Mesendoderm (in vitro differentiated cells): ENCODE results near the gene VOPP1.

Source experiments
- DNase-seq: peaks from one replicate; pipeline ENCODE4 v3.0.0; 2013
- H2AK5ac ChIP-seq: 2 replicates; pipeline ENCODE4 v1.6.1; 2013; ENCODE audit warnings: low read length, inconsistent platforms
- H2BK120ac ChIP-seq: 2 replicates; pipeline ENCODE4 v1.6.1; 2013; ENCODE audit warnings: low read depth, mild to moderate bottlenecking, low read length, moderate library complexity, mixed read lengths
- H2BK15ac ChIP-seq: replicated peaks from 2 replicates; pipeline ENCODE4 v1.6.1; 2013; ENCODE audit warnings: low read depth, mild to moderate bottlenecking, moderate library complexity
- H2BK5ac ChIP-seq: 2 replicates; pipeline ENCODE4 v1.6.1; 2013; ENCODE audit warnings: low read length, inconsistent platforms
- H3K18ac ChIP-seq: 2 replicates; pipeline ENCODE4 v1.6.1; 2013; ENCODE audit warnings: mild to moderate bottlenecking, low read length, mixed read lengths
- H3K23ac ChIP-seq: one replicate; pipeline ENCODE4 v1.6.1; 2013; ENCODE audit warnings: low read length
- H3K27ac ChIP-seq: 2 replicates; pipeline ENCODE4 v1.5.1; 2013; ENCODE audit warnings: low read depth, mild to moderate bottlenecking, inconsistent platforms, low read length, moderate library complexity
- H3K27me3 ChIP-seq: 2 replicates; pipeline ENCODE4 v1.6.1; 2013; ENCODE audit warnings: low read length, control low read depth, mild to moderate bottlenecking, inconsistent platforms; ENCODE audit not compliant: insufficient read depth, poor library complexity
- H3K36me3 ChIP-seq: 2 replicates; pipeline ENCODE4 v1.6.1; 2013; ENCODE audit warnings: low read length, inconsistent platforms; ENCODE audit not compliant: control insufficient read depth, insufficient read depth
- H3K4ac ChIP-seq: one replicate; pipeline ENCODE4 v1.6.1; 2013; ENCODE audit warnings: low read depth, mild to moderate bottlenecking, low read length, moderate library complexity
- H3K4me1 ChIP-seq: 2 replicates; pipeline ENCODE4 v1.6.1; 2013; ENCODE audit warnings: low read depth, low read length, inconsistent platforms; ENCODE audit not compliant: control insufficient read depth
- H3K4me2 ChIP-seq: 2 replicates; pipeline ENCODE4 v1.6.1; 2013; ENCODE audit warnings: low read length
- H3K4me3 ChIP-seq: 2 replicates; pipeline ENCODE4 v1.5.1; 2013; ENCODE audit warnings: mild to moderate bottlenecking, low read length
- H3K56ac ChIP-seq: one replicate; pipeline ENCODE4 v1.6.1; 2013; ENCODE audit warnings: low read length
- H3K79me1 ChIP-seq: 2 replicates; pipeline ENCODE4 v1.6.1; 2013; ENCODE audit warnings: low read length, inconsistent platforms
- H3K79me2 ChIP-seq: 2 replicates; pipeline ENCODE4 v1.6.1; 2013; ENCODE audit warnings: mild to moderate bottlenecking, low read length; ENCODE audit not compliant: control insufficient read depth, insufficient read depth
- H3K9ac ChIP-seq: 2 replicates; pipeline ENCODE4 v1.6.1; 2013; ENCODE audit warnings: low read length, inconsistent platforms
- H4K5ac ChIP-seq: one replicate; pipeline ENCODE4 v1.6.1; 2013; ENCODE audit warnings: low read length
- H4K8ac ChIP-seq: one replicate; pipeline ENCODE4 v1.6.1; 2013; ENCODE audit warnings: low read depth, mild to moderate bottlenecking, control low read depth, low read length, moderate library complexity
- WGBS: extraction: QIAGEN DNeasy Blood & Tissue Kit; methylation state at CpG from one replicate; pipeline ENCODE4 v1.1.7; 2013; ENCODE audit warnings: low lambda C conversion rate, missing lambda C conversion rate; ENCODE audit not compliant: insufficient coverage; ENCODE audit errors: extremely low coverage; 5-methylcytosine and 5-hydroxymethylcytosine counted together

The VOPP1 gene

GRCh38 chr7:55449205-55449991 is 122.9 kb downstream of the VOPP1 start:
- Histone ChIP-seq H4K5ac (no peak overlapping the region), H3K4me1 (no peaks in the 10 kb centered on the region), H2BK120ac (no peak overlapping the region), H3K4me2 (no peak overlapping the region), H3K79me2 (no peaks in the 10 kb centered on the region), H3K4ac (no peak overlapping the region), H2BK5ac (no peak overlapping the region), H3K27me3 (no peaks in the 10 kb centered on the region), H3K9ac (no peak overlapping the region), H3K79me1 (no peaks in the 10 kb centered on the region), H3K56ac (no peak overlapping the region), H3K18ac (no peak overlapping the region), H2BK15ac (no peak overlapping the region), H3K27ac (no peak overlapping the region), H4K8ac (no peak overlapping the region), H3K23ac (no peak overlapping the region), H2AK5ac (no peak overlapping the region), H3K4me3 (no peak overlapping the region), H3K36me3 (no peaks in the 10 kb centered on the region)
- no CpG with 5 or more reads among the region's 56 CpGs for whole genome bisulfite sequencing
- no peak for DNase-seq

GRCh38 chr7:55448526-55448925 is 123.8 kb downstream of the VOPP1 start:
- no peaks in the 10 kb centered on the region for H3K79me2 ChIP-seq
- no peaks in the 10 kb centered on the region for H3K4me1 ChIP-seq
- no peak overlapping the region for H3K23ac ChIP-seq
- WGBS = no CpG with 5 or more reads among the region's 22 CpGs
- H2BK120ac ChIP-seq = no peak overlapping the region
- no peak overlapping the region for H3K4ac ChIP-seq
- H3K36me3 ChIP-seq = no peaks in the 10 kb centered on the region
- no peaks in the 10 kb centered on the region for H3K79me1 ChIP-seq
- no peak overlapping the region for H2BK15ac ChIP-seq
- no peak overlapping the region for H3K18ac ChIP-seq
- H4K5ac ChIP-seq = no peak overlapping the region
- DNase-seq = no peak
- no peak overlapping the region for H2AK5ac ChIP-seq
- H3K56ac ChIP-seq = no peak overlapping the region
- H3K4me3 ChIP-seq = no peak overlapping the region
- H2BK5ac ChIP-seq = no peak overlapping the region
- peak overlapping the region; percentile 28 for H4K8ac ChIP-seq
- H3K4me2 ChIP-seq = no peak overlapping the region
- H3K27me3 ChIP-seq = no peaks in the 10 kb centered on the region
- H3K9ac ChIP-seq = no peak overlapping the region
- no peak overlapping the region for H3K27ac ChIP-seq

- Histone ChIP-seq H2AK5ac (no peak overlapping the region), H3K36me3 (no peaks in the 10 kb centered on the region), H3K9ac (no peak overlapping the region), H3K79me2 (no peaks in the 10 kb centered on the region), H3K27ac (no peak overlapping the region), H2BK5ac (no peak overlapping the region), H3K56ac (no peak overlapping the region), H4K8ac (no peak overlapping the region), H3K79me1 (no peaks in the 10 kb centered on the region), H2BK15ac (no peak overlapping the region), H3K4ac (no peak overlapping the region), H3K4me1 (no peaks in the 10 kb centered on the region), H2BK120ac (no peak overlapping the region), H3K23ac (no peak overlapping the region), H4K5ac (no peak overlapping the region), H3K4me2 (no peak overlapping the region), H3K18ac (no peak overlapping the region), H3K4me3 (no peak overlapping the region), H3K27me3 (no peaks in the 10 kb centered on the region)
- DNase-seq = no peak
- no CpG with 5 or more reads among the region's 1 CpG for WGBS
These were observed 127.5 kb downstream of the VOPP1 start for GRCh38 chr7:55444786-55445185.

GRCh38 chr7:55441774-55442522 is 130.4 kb downstream of the VOPP1 start:
- Histone ChIP-seq H3K9ac (no peak overlapping the region), H3K4me2 (no peak overlapping the region), H2BK15ac (no peak overlapping the region), H2BK120ac (no peak overlapping the region), H3K27ac (no peak overlapping the region), H3K79me1 (no peaks in the 10 kb centered on the region), H3K23ac (no peak overlapping the region), H4K5ac (no peak overlapping the region), H3K56ac (no peak overlapping the region), H3K4me1 (no peaks in the 10 kb centered on the region), H4K8ac (no peak overlapping the region), H3K4me3 (no peak overlapping the region), H3K27me3 (no peaks in the 10 kb centered on the region), H3K79me2 (no peaks in the 10 kb centered on the region), H3K36me3 (no peaks in the 10 kb centered on the region), H2AK5ac (no peak overlapping the region), H3K18ac (no peak overlapping the region), H2BK5ac (no peak overlapping the region), H3K4ac (no peak overlapping the region)
- WGBS = no CpG with 5 or more reads among the region's 7 CpGs
- DNase-seq = no peak

- H3K18ac ChIP-seq = no peak overlapping the region
- H3K23ac ChIP-seq = no peak overlapping the region
- H3K4me3 ChIP-seq = no peak overlapping the region
- H3K9ac ChIP-seq = no peak overlapping the region
- H3K4me2 ChIP-seq = no peak overlapping the region
- no CpG with 5 or more reads among the region's 5 CpGs for WGBS
- H3K27me3 ChIP-seq = no peaks in the 10 kb centered on the region
- no peaks in the 10 kb centered on the region for H3K36me3 ChIP-seq
- no peak overlapping the region for H3K56ac ChIP-seq
- H2BK120ac ChIP-seq = no peak overlapping the region
- DNase-seq = no peak
- H2BK15ac ChIP-seq = no peak overlapping the region
- H3K79me1 ChIP-seq = no peaks in the 10 kb centered on the region
- H2AK5ac ChIP-seq = no peak overlapping the region
- no peaks in the 10 kb centered on the region for H3K79me2 ChIP-seq
- no peak overlapping the region for H3K27ac ChIP-seq
- no peaks in the 10 kb centered on the region for H3K4me1 ChIP-seq
- no peak overlapping the region for H2BK5ac ChIP-seq
- no peak overlapping the region for H3K4ac ChIP-seq
- H4K8ac ChIP-seq = no peak overlapping the region
- no peak overlapping the region for H4K5ac ChIP-seq
These were observed 131.3 kb downstream of the VOPP1 start for GRCh38 chr7:55441002-55441401.
